Amygdala (tissue), 56 donors: ENCODE data around the gene ACSM2B.
"Not testable (repeated sequence)": the region's sequence is repeated elsewhere in the genome, so short reads cannot be mapped to it uniquely, and the experiment has no call there.

Source experiments
- DNase-seq, 56 donors: peaks; one replicate each; lab custom pipeline; 2025; lab: John Stamatoyannopoulos, UW

The ACSM2B gene

DNA sequence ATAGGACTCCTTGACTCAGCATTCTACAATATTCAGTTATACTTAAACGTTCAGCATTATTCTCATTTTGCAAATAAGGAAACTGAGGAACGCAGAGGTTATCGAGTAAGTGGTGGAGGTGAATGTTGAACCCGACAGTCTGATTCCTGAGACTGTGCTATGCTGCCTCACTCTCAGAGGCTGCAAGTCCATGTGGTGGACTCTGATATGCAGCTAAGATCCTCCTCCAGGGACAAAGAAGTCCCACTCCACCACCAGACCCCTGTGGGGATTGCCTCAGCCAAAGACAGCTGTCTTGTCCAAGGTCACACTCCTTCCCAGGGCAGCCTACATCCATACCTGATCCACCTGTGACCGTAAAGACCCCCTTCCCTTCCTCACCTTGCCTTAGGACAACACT is 37.5 kb downstream of the ACSM2B start:
- DNase-seq, result no peak

DNA sequence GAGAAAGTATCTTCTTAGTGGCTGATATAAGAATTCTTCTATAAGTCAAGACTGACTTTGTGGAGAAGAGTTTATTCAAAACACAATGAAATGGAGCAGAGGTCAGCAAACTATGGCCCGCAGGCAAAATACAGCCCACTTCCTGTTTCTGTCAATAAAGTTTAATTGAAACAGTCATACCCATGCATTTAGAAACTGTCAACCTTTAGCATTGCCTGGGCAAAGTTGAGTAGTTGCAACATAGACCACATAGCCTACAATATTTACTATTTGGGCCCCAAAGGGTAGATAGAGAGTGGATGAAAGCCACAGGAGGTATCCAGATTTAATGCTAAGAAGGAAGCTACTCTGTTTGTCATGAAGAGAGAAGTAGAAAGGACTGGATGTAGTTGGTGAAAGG is 38.0 kb downstream of the ACSM2B start:
- DNase-seq, result no peak

DNA sequence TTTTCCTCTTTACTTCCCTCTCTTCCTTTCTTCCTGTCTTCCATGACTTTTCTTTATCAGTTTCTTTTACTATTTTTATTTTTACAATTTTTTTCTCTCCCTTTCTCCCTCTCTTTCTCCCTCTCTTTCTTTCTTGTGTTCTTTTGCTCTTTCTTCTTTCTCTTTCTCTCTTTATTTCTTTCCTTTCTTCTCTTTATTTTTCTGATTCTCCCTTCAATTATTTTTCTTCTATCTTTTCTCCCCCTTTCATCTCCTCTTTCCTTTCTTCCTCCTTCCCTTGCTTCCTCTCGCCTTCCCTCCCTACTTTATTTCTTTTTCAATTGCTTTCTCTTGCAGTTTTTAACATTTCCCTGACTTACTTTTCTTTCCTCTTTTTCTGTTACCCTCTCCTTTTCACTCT is 39.5 kb downstream of the ACSM2B start:
- DNase-seq, result not testable (repeated sequence)

DNA sequence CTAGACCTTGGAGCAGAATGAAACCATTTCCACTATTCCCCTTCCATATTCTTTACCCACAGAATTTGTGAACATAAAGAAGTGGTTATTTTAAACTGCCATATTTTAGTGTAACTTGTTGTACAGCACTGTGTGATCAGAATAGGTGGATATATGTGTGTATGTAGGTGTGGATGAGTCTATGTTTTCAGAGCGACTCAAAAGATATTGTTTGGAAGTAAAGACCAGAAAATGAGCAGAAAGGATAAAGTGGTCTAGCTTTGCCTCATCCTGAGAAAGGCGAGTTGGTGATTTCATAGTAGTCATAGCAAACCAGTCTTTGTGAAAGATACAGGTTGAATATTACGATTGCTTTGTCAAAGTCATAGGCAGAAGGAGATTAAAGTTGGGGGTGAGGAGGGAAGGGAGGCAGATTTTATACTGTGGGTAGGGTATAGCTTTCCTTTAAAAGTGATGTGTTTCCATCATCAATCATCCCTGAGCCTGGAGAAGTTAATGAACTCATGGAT is 43.8 kb downstream of the ACSM2B start:
- DNase-seq, result not testable (repeated sequence)

DNA sequence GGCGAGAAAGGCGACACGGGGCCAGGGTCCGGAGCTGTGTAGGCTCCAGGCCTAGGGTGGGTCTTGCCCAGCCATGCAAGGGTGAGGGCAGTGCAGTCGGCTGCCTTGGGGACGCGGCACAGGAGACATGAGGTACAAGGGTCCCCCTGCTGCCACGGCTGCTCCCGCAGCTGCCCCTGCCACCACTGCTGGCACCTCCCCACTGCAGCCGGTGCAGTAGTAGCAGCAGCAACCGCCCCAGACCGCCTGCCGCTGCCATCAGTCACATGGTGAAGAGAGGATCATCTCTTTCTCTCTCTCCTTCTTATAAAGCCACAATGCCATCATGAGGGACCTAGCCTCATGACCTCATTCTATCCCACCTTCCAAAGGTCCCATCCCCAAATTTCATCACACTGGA is 44.4 kb downstream of the ACSM2B start:
- DNase-seq, result not testable (repeated sequence)

DNA sequence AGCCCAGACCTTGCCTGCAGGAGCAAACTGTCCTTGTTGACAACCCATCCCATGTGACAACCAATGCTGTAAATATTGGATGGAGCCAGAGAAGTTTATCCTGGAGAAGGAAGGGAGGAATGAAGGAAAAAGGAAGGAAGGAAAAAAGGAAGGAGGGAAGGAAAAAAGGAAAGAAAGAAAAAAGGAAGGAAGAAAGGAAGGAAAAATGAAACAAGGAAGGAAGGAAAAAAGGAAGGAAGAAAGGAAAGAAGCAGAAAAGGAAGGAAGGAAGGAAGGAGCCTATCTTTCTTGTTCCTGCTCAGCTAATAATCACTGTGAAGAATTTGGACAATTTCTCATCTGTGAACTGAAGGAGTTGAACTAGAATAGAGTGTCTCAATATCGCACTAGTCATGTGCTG is 56.1 kb downstream of the ACSM2B start:
- no peak for DNase-seq

DNA sequence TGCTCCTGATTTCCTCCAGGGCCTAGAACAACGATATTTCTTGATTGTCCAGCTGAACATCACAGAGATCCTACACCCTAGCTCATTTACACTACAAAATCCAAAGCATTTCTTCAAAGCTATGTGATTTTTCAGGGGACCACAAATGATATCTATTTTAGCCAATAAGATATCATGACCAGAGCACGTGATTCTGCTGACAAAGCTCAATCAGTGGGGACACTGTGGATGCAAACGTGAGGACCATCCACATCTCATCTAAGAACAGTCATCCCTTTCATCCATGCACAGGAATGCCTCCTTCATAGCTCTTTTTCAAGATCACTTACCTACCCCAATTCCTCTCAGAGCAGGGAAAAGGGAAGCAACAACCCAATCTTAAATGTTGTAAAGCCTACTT is 56.9 kb downstream of the ACSM2B start:
- no peak for DNase-seq

DNA sequence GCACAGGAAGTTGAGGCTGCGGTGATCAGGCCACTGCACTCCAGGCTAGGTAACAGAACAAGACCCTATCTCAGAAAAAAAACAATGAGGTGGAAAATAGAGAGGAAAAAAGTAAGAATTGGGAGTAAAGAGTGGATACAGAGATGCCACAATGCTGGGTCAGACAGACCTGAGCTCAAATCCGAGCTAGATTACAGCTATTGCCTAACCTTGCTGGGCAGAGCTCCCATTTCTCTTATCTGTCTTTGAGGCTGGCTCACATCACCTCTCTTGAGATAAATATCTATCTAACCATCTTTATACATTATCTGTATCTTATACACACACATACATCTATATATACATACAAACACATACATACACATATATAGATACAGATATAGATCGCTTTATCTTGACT is 59.0 kb downstream of the ACSM2B start:
- no peak for DNase-seq

DNA sequence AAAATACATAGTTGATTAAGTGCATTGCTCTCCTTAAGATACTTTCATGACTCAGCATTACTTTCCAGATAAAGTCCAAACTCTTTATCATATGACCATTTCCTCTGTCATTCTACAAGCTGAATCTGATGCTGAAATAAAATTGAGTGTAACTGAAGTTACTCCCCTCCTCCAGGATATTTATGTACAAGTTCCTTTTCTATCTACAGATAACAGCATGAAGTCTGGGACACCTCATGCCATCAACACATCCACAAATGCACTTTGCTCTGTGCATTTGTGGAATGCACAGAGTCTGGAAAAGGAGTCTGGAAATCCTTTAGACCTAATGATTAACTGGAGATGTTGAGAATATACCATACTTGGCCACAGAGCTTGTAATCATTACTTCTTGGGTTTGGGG is 60.5 kb downstream of the ACSM2B start:
- DNase-seq, result no peak

DNA sequence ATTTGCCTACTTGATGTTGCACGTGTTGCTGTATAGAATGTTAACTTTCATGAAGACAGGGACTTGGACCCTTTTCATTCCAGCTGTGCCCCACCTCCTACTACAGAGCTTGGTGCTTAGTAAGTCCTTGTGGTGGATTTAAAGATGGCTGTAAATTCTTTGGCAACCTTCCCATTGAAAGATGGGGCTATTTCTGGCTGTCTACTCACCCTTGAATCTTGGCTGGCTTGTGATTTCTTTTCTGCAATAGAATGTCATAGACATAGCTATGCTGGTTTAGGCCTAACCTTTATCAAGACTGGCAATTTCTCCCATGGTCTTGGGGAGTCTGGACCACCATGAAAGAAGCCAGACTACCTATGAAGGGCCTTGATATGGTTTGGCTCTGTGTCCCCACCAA is 65.8 kb downstream of the ACSM2B start:
- no peak for DNase-seq

DNA sequence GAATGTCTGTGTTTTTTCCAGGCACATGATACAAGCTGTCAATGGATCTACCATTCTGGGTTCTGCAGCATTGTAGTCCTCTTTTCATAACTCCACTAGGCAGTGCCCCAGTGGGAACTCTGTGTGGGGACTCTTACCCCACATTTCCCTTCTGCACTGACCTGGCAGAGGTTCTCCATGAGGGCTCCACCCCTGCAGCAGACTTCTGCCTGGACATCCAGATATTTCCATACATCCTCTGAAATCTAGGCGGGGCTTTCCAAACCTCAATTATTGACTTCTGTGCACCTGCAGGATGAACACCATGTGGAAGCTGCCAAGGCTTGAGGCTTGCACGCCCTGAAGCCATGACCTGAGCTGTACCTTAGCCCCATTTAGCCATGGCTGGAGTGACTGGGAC is 68.9 kb downstream of the ACSM2B start:
- no peak for DNase-seq

DNA sequence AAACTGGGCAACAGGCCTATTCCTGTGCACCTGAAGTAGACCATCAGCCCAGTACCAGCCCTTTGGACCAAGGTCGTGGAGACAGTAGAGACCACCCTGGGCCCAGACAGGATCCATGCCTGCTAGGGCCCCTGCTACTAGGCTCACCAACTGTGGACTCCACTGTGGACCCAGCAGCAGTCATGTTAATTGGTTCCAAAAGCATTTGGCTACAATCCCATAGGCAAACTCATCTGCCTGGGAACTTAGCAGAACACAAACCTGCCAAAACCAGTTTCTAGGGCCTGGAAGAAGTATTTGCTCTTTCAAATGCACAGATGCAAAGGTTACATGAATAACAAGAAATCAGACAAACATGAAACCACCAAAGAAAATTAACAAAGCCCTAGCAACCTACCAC is 71.7 kb downstream of the ACSM2B start:
- no peak for DNase-seq

DNA sequence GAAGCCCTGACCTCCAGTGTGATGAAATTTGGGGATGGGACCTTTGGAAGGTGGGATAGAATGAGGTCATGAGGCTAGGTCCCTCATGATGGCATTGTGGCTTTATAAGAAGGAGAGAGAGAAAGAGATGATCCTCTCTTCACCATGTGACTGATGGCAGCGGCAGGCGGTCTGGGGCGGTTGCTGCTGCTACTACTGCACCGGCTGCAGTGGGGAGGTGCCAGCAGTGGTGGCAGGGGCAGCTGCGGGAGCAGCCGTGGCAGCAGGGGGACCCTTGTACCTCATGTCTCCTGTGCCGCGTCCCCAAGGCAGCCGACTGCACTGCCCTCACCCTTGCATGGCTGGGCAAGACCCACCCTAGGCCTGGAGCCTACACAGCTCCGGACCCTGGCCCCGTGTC is 84.7 kb downstream of the ACSM2B start:
- DNase-seq, result not testable (repeated sequence)

DNA sequence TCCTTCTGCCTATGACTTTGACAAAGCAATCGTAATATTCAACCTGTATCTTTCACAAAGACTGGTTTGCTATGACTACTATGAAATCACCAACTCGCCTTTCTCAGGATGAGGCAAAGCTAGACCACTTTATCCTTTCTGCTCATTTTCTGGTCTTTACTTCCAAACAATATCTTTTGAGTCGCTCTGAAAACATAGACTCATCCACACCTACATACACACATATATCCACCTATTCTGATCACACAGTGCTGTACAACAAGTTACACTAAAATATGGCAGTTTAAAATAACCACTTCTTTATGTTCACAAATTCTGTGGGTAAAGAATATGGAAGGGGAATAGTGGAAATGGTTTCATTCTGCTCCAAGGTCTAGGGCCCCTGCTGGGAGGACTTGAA is 85.2 kb downstream of the ACSM2B start:
- not testable (repeated sequence) for DNase-seq
